Fibroblast of skin of left biceps (primary cell): Measurements from ENCODE around the gene HOXD9.

Experiments
- DNase-seq, 2 experiments: peaks; one replicate each; pipeline ENCODE4 v3.0.0-alpha.2; 2013; ENCODE audit warnings: low read depth in 2 of 2

HOXD9 gene

DNA sequence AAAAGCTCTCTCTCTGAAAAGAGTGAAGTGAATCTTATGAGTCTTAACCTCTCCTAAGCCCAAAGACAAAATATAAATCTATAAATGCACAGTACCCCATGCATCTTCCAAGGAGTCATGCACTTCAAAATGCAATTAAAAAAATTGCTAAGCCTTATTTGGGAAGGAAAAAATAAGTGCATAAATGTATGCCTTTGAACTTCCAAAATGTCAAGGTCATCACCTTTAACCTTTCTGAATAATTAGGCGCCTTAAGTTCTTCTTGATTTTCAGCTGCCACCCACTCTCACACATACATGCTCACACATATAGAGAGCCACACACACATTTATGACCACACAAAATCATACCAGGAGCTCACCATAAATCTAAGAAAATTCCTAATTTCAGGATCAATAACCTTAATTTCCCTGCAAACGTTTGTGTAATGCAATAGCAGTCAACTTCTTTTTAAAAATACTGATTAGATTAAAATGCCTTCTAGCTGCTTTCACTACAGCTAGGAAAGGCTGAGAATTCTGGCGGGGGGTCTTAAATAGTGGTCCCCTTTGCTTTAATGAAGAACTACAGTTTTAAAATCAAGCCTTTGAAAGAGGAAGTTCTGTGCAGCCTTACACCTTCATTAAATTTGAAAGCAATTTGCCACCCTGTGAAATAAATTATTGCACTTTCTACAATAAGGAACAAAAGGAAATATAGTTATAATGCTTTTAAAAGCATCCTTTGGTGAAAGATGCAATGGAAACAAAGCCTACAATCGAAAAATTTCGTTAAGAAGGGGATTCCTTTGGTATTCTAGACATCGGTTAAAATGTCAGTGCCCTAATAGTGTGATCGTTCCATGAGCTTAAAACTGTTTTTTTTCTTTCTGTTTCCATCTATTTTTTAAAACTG is 11.9 kb upstream of the HOXD9 start:
- DNase-seq, result no peak

DNA sequence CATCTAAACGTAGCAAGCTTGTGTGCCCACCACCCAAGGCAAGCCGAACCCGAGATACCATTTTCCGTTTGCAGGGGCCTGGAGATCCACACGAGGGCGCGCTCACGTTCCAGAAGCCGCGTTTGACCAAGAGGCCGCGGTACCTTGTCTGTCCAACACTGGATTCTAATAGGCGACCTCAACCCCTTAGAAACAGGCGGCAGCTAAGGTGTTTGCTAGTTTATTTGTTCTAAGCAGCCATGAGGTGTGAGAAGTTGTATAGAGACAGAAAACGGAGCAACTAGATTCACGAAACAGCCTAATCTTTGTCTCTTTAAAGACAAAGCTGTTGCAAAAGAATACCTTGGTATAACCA is 11.2 kb upstream of the HOXD9 start:
- DNase-seq, result no peak

DNA sequence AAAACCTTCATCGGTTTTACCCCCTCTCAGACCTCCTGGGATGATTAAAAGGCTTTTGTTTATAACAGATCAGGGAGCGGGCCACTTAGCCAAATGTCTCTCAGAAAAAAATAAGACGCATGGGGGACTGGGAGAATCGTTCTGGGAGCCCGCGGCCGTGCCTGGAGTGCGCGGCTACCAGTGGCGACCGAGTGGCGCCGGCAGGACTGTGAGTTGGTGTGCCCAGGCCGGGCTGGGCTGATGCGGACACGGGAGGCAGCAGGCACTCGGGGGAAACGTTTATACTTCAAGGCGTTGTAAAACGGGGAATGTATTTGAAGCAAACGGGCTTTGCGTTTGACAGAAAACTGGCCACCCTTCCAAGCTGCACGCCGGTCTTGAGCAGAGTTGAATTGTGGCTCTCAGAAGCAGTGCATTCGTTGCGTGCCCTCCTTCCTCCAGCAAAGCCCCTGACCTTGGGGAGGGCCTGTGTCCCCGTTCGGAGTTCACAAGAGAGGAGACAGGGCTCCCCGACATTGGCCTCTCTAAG is 10.6 kb upstream of the HOXD9 start:
- no peak for DNase-seq

DNA sequence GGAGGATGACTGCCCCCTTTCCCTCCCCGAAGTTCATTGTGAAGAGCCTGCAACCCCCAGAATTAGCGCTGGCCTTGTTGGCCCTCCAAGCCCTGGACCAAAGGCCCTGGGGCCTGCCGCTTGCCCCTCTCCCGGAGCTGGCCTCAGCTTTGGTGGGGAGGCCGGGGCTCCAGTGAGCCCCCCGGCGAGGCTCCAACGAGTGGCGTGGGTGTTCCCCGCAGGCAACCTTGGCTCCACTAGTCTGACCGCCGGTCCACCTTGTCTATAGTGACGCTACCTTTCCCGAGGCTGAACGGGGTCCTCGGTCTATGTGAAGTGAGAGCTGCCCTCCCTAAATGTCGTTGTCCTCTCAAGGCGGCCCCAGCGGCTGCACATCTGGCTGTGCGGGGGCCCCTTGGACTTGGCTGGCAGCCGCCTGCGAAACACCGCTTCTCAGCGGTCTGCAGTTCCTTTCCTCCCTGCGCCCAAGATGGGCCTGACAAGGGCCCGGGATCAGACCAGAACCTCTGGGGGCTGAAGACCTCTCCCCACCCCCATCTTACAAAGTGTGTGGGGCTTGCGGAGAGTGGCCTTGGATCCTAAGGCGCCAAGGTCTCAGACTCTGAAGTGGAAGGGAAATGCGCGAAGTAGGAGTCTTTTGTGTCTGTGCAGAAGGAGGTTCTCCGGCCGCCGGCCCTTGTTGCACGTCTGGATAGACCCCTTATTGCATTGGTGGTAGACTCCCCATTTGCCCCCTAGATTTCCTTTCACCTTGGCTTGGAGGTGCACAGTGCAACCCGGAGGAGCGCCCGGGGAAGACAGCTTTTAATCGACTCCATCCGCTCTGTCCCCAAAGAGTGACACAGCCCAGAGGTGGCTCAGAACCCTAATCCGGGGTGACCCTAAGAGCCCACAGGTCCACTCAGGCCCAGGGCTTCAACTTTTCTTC is 9.9 kb upstream of the HOXD9 start:
- DNase-seq, result no peak

DNA sequence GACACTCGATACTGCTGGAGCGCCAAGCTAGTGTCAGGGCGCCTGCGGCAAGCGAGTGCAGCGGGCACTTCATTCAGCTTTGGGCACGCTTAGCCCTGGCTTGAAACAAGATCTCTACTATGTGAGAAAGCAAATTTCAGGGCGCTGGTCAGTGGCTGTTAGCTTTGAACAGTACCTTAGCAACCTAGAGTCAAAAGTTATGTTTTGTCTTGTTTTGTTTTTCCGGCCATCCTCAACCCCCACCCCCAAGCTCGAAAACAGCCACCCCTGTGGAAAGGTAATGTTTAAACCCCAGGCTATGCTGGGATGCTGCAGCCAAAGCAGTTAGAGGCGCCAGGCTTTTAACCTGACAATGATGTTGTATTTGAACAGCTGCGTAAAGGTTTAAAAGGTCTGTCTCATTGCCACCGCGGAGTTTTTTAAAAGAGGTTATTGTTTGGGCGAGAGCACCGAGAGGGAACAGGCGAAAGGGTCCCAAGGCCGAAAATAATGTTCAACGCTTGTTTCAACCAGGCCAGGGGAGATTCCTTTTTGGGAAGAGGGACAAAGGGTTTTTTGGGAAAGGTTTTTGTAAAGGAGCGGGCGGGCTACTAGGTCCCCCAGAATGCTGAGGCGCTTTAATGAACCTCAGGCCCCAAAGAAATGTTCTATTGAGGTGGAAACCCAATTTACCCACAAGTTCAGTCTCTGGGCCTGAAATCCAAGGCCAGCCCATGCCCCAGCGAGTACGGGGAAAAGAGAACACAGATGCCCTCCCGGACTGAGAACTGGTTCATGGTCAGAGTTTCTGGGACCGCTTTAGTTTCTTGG is 8.2 kb upstream of the HOXD9 start:
- no peak for DNase-seq

DNA sequence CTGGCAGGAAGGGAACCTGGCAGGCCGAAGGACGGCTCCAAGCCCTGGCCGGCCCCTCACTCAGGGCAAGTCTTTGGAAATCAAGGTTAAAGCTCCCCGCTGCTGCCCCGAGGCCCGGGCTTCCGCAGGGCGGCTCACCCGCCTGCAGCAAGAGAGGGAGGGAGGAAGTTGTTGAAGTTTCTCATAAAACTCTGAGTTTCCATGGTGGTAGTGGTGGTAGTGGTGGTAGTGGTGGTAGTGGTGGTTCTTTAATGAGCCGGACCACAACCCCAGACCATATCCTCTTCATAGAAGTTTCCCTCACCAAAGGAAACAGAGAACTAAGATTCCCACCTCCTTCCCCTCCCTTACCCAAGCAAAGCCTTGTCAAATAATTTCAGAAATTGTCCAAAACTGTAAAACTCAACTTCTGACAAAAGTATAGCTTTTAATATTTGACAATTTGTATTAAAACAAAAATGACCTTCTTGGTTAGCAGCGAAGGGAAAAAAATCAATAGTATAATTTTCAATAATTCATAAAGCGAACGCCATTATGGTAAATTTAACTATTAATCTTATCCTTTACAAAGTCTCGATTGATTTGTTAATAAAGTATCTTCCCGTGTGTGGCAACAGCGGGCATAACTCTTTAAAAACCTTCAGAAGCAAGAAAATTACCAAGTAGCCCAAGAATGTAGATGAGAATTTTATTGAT is 7.4 kb upstream of the HOXD9 start:
- no peak for DNase-seq

DNA sequence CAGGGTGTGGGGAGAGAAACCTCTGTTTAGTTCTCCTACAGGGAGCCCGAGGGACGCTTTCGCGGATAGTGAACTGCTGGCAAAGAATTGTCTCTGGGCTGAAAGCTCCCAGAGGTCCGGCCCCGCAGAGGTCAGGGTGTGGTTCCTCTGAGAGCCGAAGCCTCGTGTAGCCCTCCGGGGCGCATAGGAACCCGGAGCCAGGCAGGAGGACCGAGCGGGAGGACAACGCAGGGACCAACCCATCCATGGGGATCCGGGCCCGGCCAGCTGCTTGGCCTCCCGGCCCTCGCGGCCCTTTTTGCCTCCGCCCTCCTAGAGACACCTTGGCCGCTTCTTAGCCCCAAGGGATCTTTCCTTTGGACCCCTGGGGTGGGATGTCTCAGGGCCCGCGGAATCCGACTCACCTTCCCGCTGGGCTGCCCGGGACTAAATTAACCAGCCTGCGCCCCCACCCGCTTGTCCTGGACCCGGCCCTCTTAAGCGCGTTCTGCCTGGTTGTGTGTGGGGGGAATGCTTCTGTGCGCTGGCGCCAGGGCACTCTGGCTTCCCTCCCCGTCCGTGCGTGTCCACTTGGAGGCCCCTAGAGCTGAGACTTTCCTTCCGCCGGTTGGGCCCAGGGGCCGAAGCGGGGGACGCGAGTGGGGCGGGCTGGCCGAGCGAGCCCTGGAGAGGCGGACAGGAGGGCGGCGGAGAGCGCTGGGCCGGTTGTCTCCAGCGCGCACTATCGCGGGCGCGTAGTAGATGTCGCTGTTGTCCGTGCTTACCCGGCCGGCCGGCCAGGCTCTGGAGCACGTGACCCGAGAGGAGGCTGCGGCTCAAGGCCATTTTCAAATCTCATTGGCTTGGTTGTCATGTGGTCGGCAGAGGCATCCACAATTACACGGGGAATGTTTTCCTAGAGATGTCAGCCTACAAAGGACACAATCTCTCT is 6.4 kb upstream of the HOXD9 start, which contains the start of gene HOXD10:
Gene HOXD10 (plus strand): TSS at position 896 of the 931 bp plus-strand sequence. CDS start 56 bp downstream, outside the sequence.
- DNase-seq, result no peak

DNA sequence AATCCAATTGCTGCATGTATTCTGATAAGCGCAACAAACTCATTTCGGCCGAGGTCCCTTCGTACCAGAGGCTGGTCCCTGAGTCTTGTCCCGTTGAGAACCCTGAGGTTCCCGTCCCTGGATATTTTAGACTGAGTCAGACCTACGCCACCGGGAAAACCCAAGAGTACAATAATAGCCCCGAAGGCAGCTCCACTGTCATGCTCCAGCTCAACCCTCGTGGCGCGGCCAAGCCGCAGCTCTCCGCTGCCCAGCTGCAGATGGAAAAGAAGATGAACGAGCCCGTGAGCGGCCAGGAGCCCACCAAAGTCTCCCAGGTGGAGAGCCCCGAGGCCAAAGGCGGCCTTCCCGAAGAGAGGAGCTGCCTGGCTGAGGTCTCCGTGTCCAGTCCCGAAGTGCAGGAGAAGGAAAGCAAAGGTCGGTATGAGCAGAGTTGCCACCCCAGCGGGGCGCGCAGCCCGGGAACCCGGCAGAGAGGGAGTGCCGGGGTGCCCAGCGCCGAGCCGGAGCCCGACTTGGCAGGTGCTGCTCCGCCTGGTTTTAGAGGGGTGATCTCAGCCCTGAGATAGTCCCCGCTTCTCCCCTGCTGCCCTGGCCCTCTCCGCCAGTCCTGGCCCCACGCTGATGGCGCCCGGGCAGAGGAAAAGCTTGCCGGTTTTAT is 5.2 kb upstream of the HOXD9 start:
- DNase-seq, result no peak

DNA sequence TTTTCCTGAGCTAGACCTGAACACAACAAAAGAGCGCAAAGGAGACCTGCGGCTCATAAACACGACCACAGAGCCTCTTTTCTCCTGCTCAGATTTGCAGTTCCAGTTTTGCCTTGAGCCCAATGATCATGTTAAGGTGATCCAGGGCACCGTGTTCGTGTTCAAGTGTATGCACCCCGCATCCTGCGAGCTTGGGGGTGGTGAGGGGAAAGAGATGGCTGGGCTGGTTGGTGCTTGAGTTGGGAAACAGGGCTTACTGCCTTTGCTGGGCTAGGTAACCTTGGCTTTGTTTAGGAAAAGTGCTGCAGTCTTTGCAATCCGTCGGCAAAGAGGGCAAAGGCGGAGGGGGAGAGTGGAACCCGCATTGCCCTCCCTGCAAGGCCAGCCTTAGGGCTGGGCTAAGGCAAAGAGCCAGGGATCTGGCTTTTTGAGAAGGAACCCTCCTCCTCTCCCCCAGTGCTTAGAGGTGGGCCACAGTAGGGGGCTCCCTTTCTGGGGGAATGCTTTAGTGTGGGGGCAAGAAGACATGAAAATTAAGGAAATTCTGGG is 4.6 kb upstream of the HOXD9 start:
- no peak for DNase-seq

DNA sequence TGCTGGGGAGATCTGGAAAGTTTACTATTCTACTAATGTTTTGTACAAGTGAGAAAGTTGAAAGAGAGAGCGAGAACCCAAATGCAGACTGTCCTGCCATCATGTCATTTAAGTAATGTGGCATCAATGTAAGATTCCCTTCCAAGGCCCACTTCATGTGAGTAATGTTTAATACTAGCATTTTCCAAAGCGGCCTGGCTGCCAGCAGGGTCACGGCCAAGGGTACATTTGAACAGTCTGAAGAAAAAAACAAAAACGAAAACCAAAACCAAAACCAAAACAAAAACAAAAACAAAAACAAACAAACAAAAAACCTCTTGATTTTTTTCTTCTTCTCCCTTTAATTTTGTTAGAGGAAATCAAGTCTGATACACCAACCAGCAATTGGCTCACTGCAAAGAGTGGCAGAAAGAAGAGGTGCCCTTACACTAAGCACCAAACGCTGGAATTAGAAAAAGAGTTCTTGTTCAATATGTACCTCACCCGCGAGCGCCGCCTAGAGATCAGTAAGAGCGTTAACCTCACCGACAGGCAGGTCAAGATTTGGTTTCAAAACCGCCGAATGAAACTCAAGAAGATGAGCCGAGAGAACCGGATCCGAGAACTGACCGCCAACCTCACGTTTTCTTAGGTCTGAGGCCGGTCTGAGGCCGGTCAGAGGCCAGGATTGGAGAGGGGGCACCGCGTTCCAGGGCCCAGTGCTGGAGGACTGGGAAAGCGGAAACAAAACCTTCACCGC is 3.7 kb upstream of the HOXD9 start:
- no peak for DNase-seq

DNA sequence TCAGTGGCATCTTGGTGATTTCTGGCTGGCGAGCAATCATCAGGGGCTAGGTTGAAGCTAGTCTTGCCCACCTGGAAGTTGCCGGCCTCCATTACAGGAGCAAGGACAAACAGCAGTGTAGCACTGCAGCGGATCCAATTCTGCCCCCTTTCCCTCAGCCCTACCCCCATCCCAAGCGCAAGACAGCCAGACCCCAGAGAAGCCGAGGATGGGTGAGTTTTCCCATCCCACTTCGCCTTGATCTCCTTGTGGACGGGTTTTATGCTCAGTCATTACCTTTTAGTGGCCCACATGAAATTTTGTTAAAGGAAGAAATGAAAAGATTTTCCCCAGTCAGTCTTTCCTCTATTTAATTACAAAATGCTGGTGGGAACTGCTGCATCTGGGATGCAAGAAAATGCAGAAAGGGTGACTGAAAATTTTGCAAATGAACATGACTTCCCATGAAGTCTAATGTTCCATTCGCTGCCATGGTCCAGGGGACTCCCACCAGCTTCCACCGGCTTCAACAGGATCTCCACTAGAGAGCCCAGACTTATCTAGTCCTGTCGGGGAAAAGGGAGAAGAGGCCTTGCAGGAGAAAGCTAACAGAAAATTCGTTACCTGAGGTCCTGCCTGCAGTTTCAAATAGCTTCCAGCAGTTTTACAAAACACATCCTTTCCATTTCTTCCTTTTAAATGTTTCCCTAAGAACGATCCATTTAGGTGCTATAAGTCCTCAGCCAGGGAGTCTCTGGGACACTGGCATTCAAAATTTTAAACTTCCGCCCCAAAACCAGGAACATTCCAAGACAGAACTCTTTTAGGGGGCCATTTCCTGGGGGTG is 1.9 kb upstream of the HOXD9 start:
- no peak for DNase-seq

DNA sequence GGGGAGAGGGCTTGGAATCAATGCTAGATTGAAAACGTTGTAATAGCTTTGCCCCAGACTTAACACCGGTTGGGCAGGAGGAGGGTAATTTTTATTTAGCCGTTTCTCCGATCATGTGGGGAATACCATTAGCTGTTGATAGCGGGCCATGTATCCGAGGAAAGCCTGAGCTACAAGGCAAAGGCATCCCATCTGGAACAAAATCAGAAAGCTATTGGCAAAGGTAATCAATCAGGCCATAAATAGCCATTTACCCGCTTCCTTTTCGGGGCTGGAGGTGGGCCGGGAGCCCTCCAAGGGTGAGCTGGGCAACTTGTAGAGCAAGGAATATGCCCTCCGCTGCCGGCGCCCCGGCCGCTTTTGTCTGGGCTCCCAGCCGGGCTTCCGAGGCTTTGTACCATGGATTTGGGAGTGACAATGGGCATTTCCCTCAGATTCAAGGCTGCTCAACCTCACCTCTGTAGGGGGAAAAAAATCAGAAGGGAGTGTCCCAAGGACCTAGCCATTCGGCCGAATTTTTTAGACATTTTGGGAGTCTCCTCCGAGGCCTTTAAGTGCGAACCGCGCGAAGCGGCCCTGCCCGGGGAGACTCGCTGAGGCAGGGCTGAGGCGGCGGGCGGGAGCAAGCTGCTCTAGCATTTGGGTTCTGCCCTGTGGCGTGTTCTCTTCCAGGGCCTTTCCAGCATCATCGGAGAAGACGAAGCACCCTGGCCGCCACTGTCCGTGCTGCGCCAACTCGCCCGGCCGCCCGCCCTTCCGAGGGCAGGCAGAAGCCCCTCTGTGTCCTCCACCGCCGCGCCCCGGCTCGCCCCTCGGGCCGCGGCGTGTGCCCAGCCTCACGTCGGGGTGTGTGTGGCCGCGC is 1.1 kb upstream of the HOXD9 start:
- DNase-seq, result no peak

DNA sequence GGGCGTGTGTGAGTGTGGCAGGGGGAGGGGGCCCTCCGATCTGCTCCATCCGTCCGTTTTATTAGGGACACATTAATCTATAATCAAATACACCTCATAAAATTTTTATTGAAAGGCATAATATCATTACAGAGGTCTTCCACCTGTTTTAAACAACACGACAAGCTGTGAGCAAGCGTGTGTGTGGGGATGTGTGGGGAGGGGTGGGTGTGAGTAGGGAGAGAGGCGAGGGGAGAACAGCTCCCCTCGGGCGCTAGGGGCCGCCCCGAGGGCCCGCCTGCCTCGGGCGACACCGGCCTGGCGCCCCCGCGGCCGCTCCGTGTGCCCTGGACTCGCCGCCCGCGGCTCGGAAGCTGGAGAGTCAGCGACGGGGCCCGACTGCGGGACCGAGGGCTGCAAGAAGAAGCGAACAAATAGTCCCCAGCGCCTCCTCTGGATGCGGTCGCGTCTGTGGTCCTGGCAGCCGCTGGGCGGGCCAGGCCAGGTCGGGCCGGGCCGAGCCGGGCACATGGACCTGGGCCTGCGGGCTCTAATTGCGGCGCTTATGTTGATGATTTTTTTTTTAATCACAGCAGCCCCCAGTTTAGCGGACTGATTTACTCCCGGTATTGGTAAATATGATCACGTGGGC is 352 bp upstream of the HOXD9 start:
- no peak for DNase-seq

DNA sequence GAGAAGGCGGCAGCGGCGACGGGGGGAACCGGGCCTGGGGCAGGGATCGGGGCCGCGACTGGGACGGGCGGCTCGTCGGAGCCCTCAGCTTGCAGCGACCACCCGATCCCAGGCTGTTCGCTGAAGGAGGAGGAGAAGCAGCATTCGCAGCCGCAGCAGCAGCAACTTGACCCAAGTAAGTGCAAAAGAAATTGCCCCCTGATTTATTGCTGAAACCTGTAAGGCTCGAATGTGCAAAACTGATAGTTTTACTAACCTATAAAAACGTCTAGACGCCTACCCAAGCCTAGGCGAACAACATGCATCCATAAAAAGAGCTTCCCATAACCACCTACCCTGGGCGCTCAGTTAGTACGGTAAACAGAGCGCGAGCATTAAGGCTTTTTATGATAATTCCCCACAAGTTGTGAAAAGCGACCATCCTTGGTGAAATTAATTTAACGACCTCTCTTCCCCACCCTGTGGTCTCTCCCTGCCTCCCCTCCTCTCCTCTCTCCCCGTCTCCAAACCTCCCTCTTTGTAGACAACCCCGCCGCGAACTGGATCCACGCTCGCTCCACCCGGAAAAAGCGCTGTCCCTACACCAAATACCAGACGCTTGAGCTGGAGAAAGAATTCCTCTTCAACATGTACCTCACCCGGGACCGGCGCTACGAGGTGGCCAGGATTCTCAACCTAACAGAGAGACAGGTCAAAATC is 1.0 kb downstream of the HOXD9 start:
- no peak for DNase-seq
